Right lobe of liver (tissue), 6 donors: ENCODE data around the gene APBA1. TPM values are rescaled to one million over a fixed set of nuclear protein-coding genes. Genes with fewer than 3 reads are reported as not detected.

Source experiments
- ATAC-seq, 4 donors: fragments of 200-7000 bp; cut with Tn5 transposase; one replicate each; pipeline ENCODE4 v1.9.1; 2020; ENCODE audit warnings: mild to moderate bottlenecking in 4 of 4, moderate library complexity in 4 of 4
- DNase-seq, 3 donors: peaks; one replicate each; pipeline ENCODE4 v3.0.0-alpha.2; 2020
- H3K27ac ChIP-seq, 3 donors: fragments of 200-600 bp; one replicate each; pipeline ENCODE4 v1.8.0; 2022
- H3K27me3 ChIP-seq, 2 donors: fragments of 200-600 bp; one replicate each; pipeline ENCODE4 v1.8.0; 2022
- H3K36me3 ChIP-seq, 4 donors: fragments of 200-600 bp; sonication (generic) in 1 of 4; one replicate each; pipeline versions ENCODE4 v1.5.1 to v1.8.0; 2017 to 2022; ENCODE audit warnings: control low read depth in 1 of 4
- H3K4me1 ChIP-seq, 4 donors: fragments of 200-600 bp; sonication (generic) in 1 of 4; one replicate each; pipeline versions ENCODE4 v1.5.1 to v1.8.0; 2017 to 2022; ENCODE audit warnings: control low read depth in 1 of 4
- H3K4me3 ChIP-seq, 3 donors: fragments of 200-600 bp; one replicate each; pipeline ENCODE4 v1.8.0; 2022
- H3K9me3 ChIP-seq, 4 donors: fragments of 200-600 bp; sonication (generic) in 1 of 4; one replicate each; pipeline versions ENCODE4 v1.5.1 to v1.8.0; 2017 to 2022; ENCODE audit warnings: control low read depth in 1 of 4
- CTCF ChIP-seq, 4 donors: fragments of 200-600 bp in 3 of 4; fragments of 450-650 bp in 1 of 4; IDR thresholded peaks; one replicate each; pipeline versions ENCODE4 v1.5.1 to v1.8.0; 2016 to 2022; ENCODE audit warnings: antibody characterized with exemption in 4 of 4, mild to moderate bottlenecking in 2 of 4
- POLR2A ChIP-seq: fragments of 450-650 bp; IDR thresholded peaks from one replicate; pipeline ENCODE4 v1.6.1; 2017; ENCODE audit warnings: antibody characterized with exemption, mild to moderate bottlenecking
- WGBS: methylation state at CpG from one replicate; pipeline ENCODE4 v1.1.6; 2018; ENCODE audit warnings: low coverage, low lambda C conversion rate; ENCODE audit not compliant: insufficient coverage; ENCODE audit errors: missing lambda C conversion rate; 5-methylcytosine and 5-hydroxymethylcytosine counted together
- intact Hi-C, 2 donors: fragments of 100-400 bp; cut with DNase I; formaldehyde crosslinking; loops; one replicate each; pipeline versions ENCODE4 v1.11.2 to v1.14.1; 2022
- total RNA-seq, 6 experiments: library from RNA; depleted of rRNA in 2 of 6; stranded (reverse); fragments of >200 nt in 2 of 6; fragmentation: NEBNext Ultra II Directional in 3 of 6; extraction: Animal tissue kit (Norgen Biotek cat#: 25700) in 3 of 6; gene quantifications; one replicate each; pipeline versions ENCODE4 v1.1.0 to v1.2.4, GENCODE V29; 2016 to 2023
- donor health status: DM: no; HTN: yes; CAD: no.
- donor health status: DM: no; HTN: no; CAD: no.
- donor health status: DM: no; HTN: no; CAD: no.
- donor health status: DM: no; HTN: yes; CAD: no.
- donor health status: DM: no; HTN: yes; CAD: no.

Gene APBA1
- total RNA-seq, 6 experiments from 2014 or later, result 6.6 to 25.5 (median 16.7) TPM

GRCh38 chr9:69578026-69578425 is 94.1 kb downstream of the APBA1 start:
- Histone ChIP-seq H3K4me1 (peaks cover 0 to 48% (median 16%) of the 10 kb centered on the region in 4 donors), H3K9me3 (no peaks in the 10 kb centered on the region), H3K27ac (no peak overlapping the region), H3K27me3 (no peaks in the 10 kb centered on the region), H3K4me3 (no peak overlapping the region), H3K36me3 (no peaks in the 10 kb centered on the region)
- intact Hi-C loops, result no loop called here
- no peak for TF ChIP-seq CTCF (IDR thresholded peaks at IDR 0.05)
- TF ChIP-seq POLR2A, result no peak
- WGBS, result 40% methylated on average over 3 of the region's 3 CpGs
- DNase-seq (no peak), ATAC-seq (peak in 2 of 4 donors; percentile 20 to 34)

- peaks cover 0 to 45% (median 16%) of the 10 kb centered on the region in 4 donors for H3K4me1 ChIP-seq
- intact Hi-C loops, result no loop called here
- no peak overlapping the region for H3K27ac ChIP-seq
- no peak for DNase-seq
- no peaks in the 10 kb centered on the region for H3K9me3 ChIP-seq
- H3K36me3 ChIP-seq, result no peaks in the 10 kb centered on the region
- TF ChIP-seq CTCF (IDR thresholded peaks at IDR 0.05) (no peak), POLR2A (no peak)
- no peak overlapping the region for H3K4me3 ChIP-seq
- ATAC-seq, result no peak
- no peaks in the 10 kb centered on the region for H3K27me3 ChIP-seq
- WGBS, result 100% methylated on average over 1 of the region's 1 CpG
Measured at GRCh38 chr9:69577123-69577522, 95.0 kb downstream of the APBA1 start.

- intact Hi-C loops, result no loop called here
- H3K4me1 ChIP-seq, result peaks cover 0 to 19% (median 2%) of the 10 kb centered on the region in 4 donors
- no peaks in the 10 kb centered on the region for H3K9me3 ChIP-seq
- ATAC-seq, result peak; percentile 72 to 92 (median 88)
- WGBS, result 33% methylated on average over 4 of the region's 4 CpGs
- H3K4me3 ChIP-seq, result no peak overlapping the region
- no peaks in the 10 kb centered on the region for H3K27me3 ChIP-seq
- no peaks in the 10 kb centered on the region for H3K36me3 ChIP-seq
- peak overlapping the region in 1 of 3 donors; percentile 33 for H3K27ac ChIP-seq
- TF ChIP-seq POLR2A, result no peak
- no peak for TF ChIP-seq CTCF (IDR thresholded peaks at IDR 0.05)
- no peak for DNase-seq
Measured at GRCh38 chr9:69574057-69574456, 98.1 kb downstream of the APBA1 start.

- Histone ChIP-seq H3K36me3 (no peaks in the 10 kb centered on the region), H3K27me3 (no peaks in the 10 kb centered on the region), H3K27ac (no peak overlapping the region), H3K4me3 (no peak overlapping the region), H3K9me3 (no peaks in the 10 kb centered on the region), H3K4me1 (peaks cover 0 to 16% (median under 1%) of the 10 kb centered on the region in 4 donors)
- ATAC-seq, result peak in 2 of 4 donors; percentile 22 to 58
- TF ChIP-seq POLR2A, result no peak
- no peak for TF ChIP-seq CTCF (IDR thresholded peaks at IDR 0.05)
- no peak for DNase-seq
- WGBS, result 56% methylated on average over 3 of the region's 4 CpGs
- intact Hi-C loops, result no loop called here
Measured at GRCh38 chr9:69573651-69574050, 98.5 kb downstream of the APBA1 start.

- no peaks in the 10 kb centered on the region for H3K9me3 ChIP-seq
- no peak for TF ChIP-seq CTCF (IDR thresholded peaks at IDR 0.05)
- no peak for TF ChIP-seq POLR2A
- H3K4me1 ChIP-seq, result peaks cover 0 to 12% (median 0%) of the 10 kb centered on the region in 4 donors
- ATAC-seq, result no peak
- no peaks in the 10 kb centered on the region for H3K27me3 ChIP-seq
- H3K4me3 ChIP-seq, result no peak overlapping the region
- intact Hi-C loops, result no loop called here
- no peaks in the 10 kb centered on the region for H3K36me3 ChIP-seq
- DNase-seq, result no peak
- no peak overlapping the region for H3K27ac ChIP-seq
Measured at GRCh38 chr9:69572611-69573010, 99.6 kb downstream of the APBA1 start.
